CD1c-positive myeloid dendritic cell (primary cell): Measurements from ENCODE around the gene WDFY2.
"Not testable (repeated sequence)": the region's sequence is repeated elsewhere in the genome, so short reads cannot be mapped to it uniquely, and the experiment has no call there.

Experiments used
- DNase-seq: peaks from one replicate; pipeline ENCODE4 v3.0.0-alpha.2; 2016; ENCODE audit errors: extremely low spot score

The WDFY2 gene

GRCh38 chr13:51564252-51564651 is 20.0 kb upstream of the WDFY2 start:
- no peak for DNase-seq

- no peak for DNase-seq
Measured at GRCh38 chr13:51564671-51565070, 19.6 kb upstream of the WDFY2 start.

- not testable (repeated sequence) for DNase-seq
Measured at GRCh38 chr13:51569001-51569400, 15.3 kb upstream of the WDFY2 start.

- DNase-seq = no peak
Measured at GRCh38 chr13:51576754-51577153, 7.5 kb upstream of the WDFY2 start.

GRCh38 chr13:51577690-51578089 is 6.6 kb upstream of the WDFY2 start:
- DNase-seq = no peak

GRCh38 chr13:51579676-51580075 is 4.6 kb upstream of the WDFY2 start:
- no peak for DNase-seq

- DNase-seq = no peak
Measured at GRCh38 chr13:51581148-51581820, 3.0 kb upstream of the WDFY2 start.

- no peak for DNase-seq
Measured at GRCh38 chr13:51583469-51583874, 790 bp upstream of the WDFY2 start.

- peak; percentile 84 for DNase-seq
Measured at GRCh38 chr13:51584731-51585672, 740 bp downstream of the WDFY2 start.

GRCh38 chr13:51585696-51586095 is 1.4 kb downstream of the WDFY2 start:
- DNase-seq = peak; percentile 27

- no peak for DNase-seq
Measured at GRCh38 chr13:51587372-51587771, 3.1 kb downstream of the WDFY2 start.

- DNase-seq = no peak
Measured at GRCh38 chr13:51588406-51588949, 4.2 kb downstream of the WDFY2 start.

- DNase-seq = no peak
Measured at GRCh38 chr13:51589793-51590192, 5.5 kb downstream of the WDFY2 start.

GRCh38 chr13:51590231-51590970 is 6.1 kb downstream of the WDFY2 start:
- DNase-seq = no peak

GRCh38 chr13:51590971-51591627 is 6.8 kb downstream of the WDFY2 start:
- DNase-seq = no peak

- not testable (repeated sequence) for DNase-seq
Measured at GRCh38 chr13:51591938-51592337, 7.7 kb downstream of the WDFY2 start.

GRCh38 chr13:51594432-51594831 is 10.2 kb downstream of the WDFY2 start:
- DNase-seq = no peak

- DNase-seq = peak; percentile 51
Measured at GRCh38 chr13:51595416-51595815, 11.2 kb downstream of the WDFY2 start.

- no peak for DNase-seq
Measured at GRCh38 chr13:51596541-51596940, 12.3 kb downstream of the WDFY2 start.

- DNase-seq = no peak
Measured at GRCh38 chr13:51599444-51600176, 15.3 kb downstream of the WDFY2 start.

- DNase-seq = no peak
Measured at GRCh38 chr13:51600703-51601102, 16.4 kb downstream of the WDFY2 start.
